Gastroesophageal sphincter (tissue), 4 donors: ENCODE measurements around the gene PIK3C2G. TPM values are rescaled to one million over a fixed set of nuclear protein-coding genes. Genes with fewer than 3 reads are reported as not detected.
"Not testable (repeated sequence)": the region's sequence is repeated elsewhere in the genome, so short reads cannot be mapped to it uniquely, and the experiment has no call there.

Experiments
- ATAC-seq: fragments of 150-250 bp; one replicate; pipeline ENCODE4 v1.9.1; 2016; ENCODE audit warnings: mild to moderate bottlenecking, moderate library complexity
- H3K27ac ChIP-seq, 4 donors: fragments of 200-600 bp; sonication (generic) in 3 of 4; 1 replicate in 3 of 4; 2 replicates in 1 of 4; pipeline ENCODE4 v1.5.1; 2016 to 2019
- H3K27me3 ChIP-seq: fragments of 200-600 bp; sonication (generic); one replicate; pipeline ENCODE4 v1.5.1; 2019
- H3K36me3 ChIP-seq, 2 donors: fragments of 200-600 bp; sonication (generic); one replicate each; pipeline ENCODE4 v1.5.1; 2019; ENCODE audit warnings: control low read depth in 1 of 2
- H3K4me1 ChIP-seq, 3 donors: fragments of 200-600 bp; sonication (generic); 1 replicate in 2 of 3; 2 replicates in 1 of 3; pipeline ENCODE4 v1.5.1; 2016 to 2019; ENCODE audit warnings: control low read depth in 2 of 3
- H3K4me3 ChIP-seq, 2 donors: fragments of 200-600 bp; sonication (generic); one replicate each; pipeline ENCODE4 v1.5.1; 2019; ENCODE audit warnings: mild to moderate bottlenecking in 1 of 2, moderate library complexity in 1 of 2
- H3K9me3 ChIP-seq, 3 donors: fragments of 200-600 bp; sonication (generic); one replicate each; pipeline ENCODE4 v1.5.1; 2017 to 2019; ENCODE audit warnings: control low read depth in 2 of 3
- EP300 ChIP-seq: sonication (generic); formaldehyde crosslinking; IDR thresholded peaks from one replicate; pipeline ENCODE4 v1.6.1; 2017; ENCODE audit warnings: antibody characterized with exemption, mild to moderate bottlenecking
- POLR2A ChIP-seq, 2 donors: fragments of 450-650 bp; IDR thresholded peaks; one replicate each; pipeline ENCODE4 v1.6.1; 2017; ENCODE audit warnings: antibody characterized with exemption in 2 of 2, mild to moderate bottlenecking in 2 of 2, moderate library complexity in 1 of 2
- POLR2AphosphoS5 ChIP-seq: sonication (generic); formaldehyde crosslinking; IDR thresholded peaks from one replicate; pipeline ENCODE4 v1.6.1; 2017; ENCODE audit warnings: antibody characterized with exemption
- WGBS, 2 donors: methylation state at CpG; one replicate each; pipeline ENCODE4 v1.1.5; 2018; ENCODE audit warnings: low coverage in 1 of 2; 5-methylcytosine and 5-hydroxymethylcytosine counted together
- total RNA-seq, 4 donors: library from RNA; depleted of rRNA; stranded (reverse); fragments of >200 nt; gene quantifications; one replicate each; pipeline ENCODE4 v1.1.0, GENCODE V29; 2016
- TF ChIP-seq, protein P1 (sequence below), 4 experiments: fragments of 200-600 bp in 2 of 4; fragments of 450-650 bp in 2 of 4; sonication (generic) in 1 of 4; IDR thresholded peaks; one replicate each; pipeline ENCODE4 v1.5.1; 2017 to 2019; ENCODE audit warnings: antibody characterized with exemption in 4 of 4, mild to moderate bottlenecking in 2 of 4, moderate library complexity in 2 of 4

PIK3C2G gene
- total RNA-seq, 4 donors from 2014 or later, result 0.40 to 0.79 (median 0.69) TPM; not detected in 1

DNA sequence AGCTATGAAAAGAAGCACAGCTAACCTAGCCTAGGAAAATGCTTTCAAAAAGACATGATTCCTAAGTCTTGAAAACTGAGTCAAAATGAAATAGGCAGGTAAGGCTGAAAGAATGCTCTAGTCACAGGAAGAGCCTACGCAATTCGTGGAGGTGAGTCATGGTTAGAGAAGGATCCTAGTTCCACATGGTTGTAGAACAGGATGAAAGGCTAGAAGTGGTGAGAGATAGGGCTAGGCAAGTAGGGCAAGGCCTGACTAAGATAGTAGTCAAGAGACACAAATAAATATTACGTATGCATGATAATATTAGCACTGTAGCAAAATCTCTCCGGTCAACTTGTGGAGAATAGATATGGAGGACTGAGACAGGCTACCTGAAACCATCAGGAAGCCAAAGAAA, 429.3 kb downstream of the PIK3C2G start:
- TF ChIP-seq POLR2AphosphoS5, result no peak
- TF ChIP-seq POLR2A (IDR thresholded peaks at IDR 0.05), result no peak
- no peak for TF ChIP-seq EP300
- TF ChIP-seq, protein P1, sequence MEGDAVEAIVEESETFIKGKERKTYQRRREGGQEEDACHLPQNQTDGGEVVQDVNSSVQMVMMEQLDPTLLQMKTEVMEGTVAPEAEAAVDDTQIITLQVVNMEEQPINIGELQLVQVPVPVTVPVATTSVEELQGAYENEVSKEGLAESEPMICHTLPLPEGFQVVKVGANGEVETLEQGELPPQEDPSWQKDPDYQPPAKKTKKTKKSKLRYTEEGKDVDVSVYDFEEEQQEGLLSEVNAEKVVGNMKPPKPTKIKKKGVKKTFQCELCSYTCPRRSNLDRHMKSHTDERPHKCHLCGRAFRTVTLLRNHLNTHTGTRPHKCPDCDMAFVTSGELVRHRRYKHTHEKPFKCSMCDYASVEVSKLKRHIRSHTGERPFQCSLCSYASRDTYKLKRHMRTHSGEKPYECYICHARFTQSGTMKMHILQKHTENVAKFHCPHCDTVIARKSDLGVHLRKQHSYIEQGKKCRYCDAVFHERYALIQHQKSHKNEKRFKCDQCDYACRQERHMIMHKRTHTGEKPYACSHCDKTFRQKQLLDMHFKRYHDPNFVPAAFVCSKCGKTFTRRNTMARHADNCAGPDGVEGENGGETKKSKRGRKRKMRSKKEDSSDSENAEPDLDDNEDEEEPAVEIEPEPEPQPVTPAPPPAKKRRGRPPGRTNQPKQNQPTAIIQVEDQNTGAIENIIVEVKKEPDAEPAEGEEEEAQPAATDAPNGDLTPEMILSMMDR (IDR thresholded peaks at IDR 0.05), result no peak
- whole genome bisulfite sequencing, 2 donors, result 87 to 94% methylated on average over 4 of the region's 4 CpGs
- no peak overlapping the region for H3K4me3 ChIP-seq
- no peaks in the 10 kb centered on the region for H3K36me3 ChIP-seq
- no peak overlapping the region for H3K27ac ChIP-seq
- no peak for ATAC-seq
- no peaks in the 10 kb centered on the region for H3K27me3 ChIP-seq
- H3K4me1 ChIP-seq, result no peaks in the 10 kb centered on the region
- H3K9me3 ChIP-seq, result no peaks in the 10 kb centered on the region

DNA sequence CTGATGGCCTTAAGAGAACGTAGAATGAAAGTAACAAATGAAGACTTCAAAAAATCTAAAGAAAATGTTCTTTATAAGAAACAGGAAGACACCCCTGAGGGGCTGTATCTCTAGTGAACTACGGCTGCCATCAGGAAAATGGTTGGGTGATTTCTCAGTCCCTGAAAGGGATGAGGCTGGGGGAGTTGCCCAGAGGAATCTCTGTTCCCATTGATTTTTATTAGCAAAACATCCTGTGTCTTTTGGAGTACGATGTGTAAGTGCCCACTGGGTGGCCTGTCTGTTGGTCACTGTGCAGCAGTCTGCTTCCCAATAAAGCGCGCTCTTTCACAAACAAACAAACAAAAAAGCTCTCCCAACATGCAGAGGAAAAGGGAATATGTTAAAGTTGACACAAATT, 432.7 kb downstream of the PIK3C2G start:
- 85 to 93% methylated on average over 5 of the region's 5 CpGs for WGBS, 2 donors
- H3K4me1 ChIP-seq, H3K27ac ChIP-seq, H3K4me3 ChIP-seq, H3K27me3 ChIP-seq, H3K9me3 ChIP-seq, H3K36me3 ChIP-seq, ATAC-seq: not testable (repeated sequence)

GRCh38 chr12:18696971-18697602, 435.8 kb downstream of the PIK3C2G start:
- TF ChIP-seq POLR2A (IDR thresholded peaks at IDR 0.05) (no peak), POLR2AphosphoS5 (no peak), EP300 (no peak)
- TF ChIP-seq, protein P1 (IDR thresholded peaks at IDR 0.05), result no peak
- Histone ChIP-seq H3K9me3 (no peaks in the 10 kb centered on the region), H3K4me3 (no peak overlapping the region), H3K27ac (no peak overlapping the region), H3K4me1 (no peaks in the 10 kb centered on the region), H3K36me3 (no peaks in the 10 kb centered on the region), H3K27me3 (no peaks in the 10 kb centered on the region)
- no peak for ATAC-seq

Other genes starting within 250 kb of the PIK3C2G start
- 1 to 10 TPM; 1.7 to 6.0 (median 3.6) TPM for gene RERGL, start 171.3 kb upstream of the PIK3C2G start, total RNA-seq